Measurements from ENCODE around the gene MAGEB3.

MAGEB3 gene

DNA sequence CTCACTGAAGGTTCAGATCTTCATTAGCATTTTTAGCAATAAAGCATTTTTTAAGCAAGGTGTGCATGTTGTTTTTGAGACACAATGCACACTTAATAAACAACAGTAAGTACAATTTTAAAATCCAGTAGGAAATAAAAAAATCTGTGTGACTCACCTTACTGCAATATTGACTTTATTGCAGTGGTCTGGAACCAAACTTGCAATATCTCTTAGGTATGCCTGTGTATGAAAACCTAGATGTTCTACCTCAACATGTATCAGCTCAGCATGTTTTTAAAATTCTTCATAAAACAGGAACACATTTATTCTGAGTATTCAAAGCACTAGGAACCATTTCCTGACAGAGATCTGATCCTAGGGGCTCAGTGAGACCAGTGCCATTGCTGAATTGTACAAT lies 52.1 kb downstream of the MAGEB3 start:
- DNase-seq = no peak

DNA sequence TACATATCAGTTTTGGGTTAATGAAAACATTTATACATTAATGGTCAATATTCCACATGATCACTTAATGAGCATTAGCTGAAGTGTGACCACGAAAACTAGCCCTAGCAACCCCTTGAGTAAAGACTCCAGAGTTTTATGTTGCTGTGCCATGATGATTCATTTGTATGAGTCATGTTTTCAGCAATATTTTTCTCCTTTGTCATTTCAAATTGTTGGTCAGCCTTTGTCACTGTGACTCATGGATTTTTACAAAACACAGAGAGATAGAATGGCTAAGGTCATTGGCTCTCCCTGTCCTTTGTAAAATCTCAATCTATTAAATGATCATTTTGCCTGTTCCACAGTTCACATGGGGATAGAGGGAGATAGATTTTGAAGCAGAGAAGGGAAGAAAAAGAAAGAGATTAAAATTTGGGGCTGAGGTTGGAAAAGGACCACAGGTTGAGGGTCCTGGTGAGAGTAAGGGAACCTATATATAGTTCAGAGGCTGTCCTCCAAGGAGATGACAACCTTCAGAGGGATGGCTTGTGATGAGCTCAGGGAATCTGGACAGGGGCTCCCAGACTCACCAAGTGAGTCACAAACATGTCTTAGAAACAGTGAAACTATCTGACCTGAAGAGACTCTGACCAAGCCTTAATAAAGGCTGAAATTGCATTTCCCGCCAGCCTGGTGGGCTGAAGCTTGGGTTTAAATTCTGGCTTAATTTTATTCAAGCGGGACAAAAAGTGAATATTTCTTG lies 53.2 kb downstream of the MAGEB3 start:
- DNase-seq = no peak
